ENCODE results near the gene CYTH3. TPM values are rescaled to one million over a fixed set of nuclear protein-coding genes. Genes with fewer than 3 reads are reported as not detected.

Gene CYTH3
- total RNA-seq, 2 experiments from 2014 or later: 1.9 to 2.3 TPM

GRCh38 chr7:6146666-6147065 lies 125.8 kb downstream of the CYTH3 start:
- ATAC-seq (no peak), DNase-seq (no peak)
- H3K4me1 Mint-ChIP-seq (ENCODE audit: low read depth): peaks cover 24% of the 10 kb centered on the region
- CTCF ChIA-PET: no interaction called here
- no peak overlapping the region for H3K4me3 Mint-ChIP-seq
- no peaks in the 10 kb centered on the region for H3K27me3 Mint-ChIP-seq (ENCODE audit: low read depth)
- no peaks in the 10 kb centered on the region for H3K9me3 Mint-ChIP-seq (ENCODE audit: insufficient read depth)
- no peak overlapping the region for H3K27ac Mint-ChIP-seq
- POLR2A ChIA-PET: interaction anchor here (0.6 kb wide), 1 partner anchor 98 kb away, joined by 3 read pairs; no protein-coding TSS in a partner anchor
- peaks cover 67% of the 10 kb centered on the region for H3K36me3 Mint-ChIP-seq (ENCODE audit: low read depth)

DNA sequence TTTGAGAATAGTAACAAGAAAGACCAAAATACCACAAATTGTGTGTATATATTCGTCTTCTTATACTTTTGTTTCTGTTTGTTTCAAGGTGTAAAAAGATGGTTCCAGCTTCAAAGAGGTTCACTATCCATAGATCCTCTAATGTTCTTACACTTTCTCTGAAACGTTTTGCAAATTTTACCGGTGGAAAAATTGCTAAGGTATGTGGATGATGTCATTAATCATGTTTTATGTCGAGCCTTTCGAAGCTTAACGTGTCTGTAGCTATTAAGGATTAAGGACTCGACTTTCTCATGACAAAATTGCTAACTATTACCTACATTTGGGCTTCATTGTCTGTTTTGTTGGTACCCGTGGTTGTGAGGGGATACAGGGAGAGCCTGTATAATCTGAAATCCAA lies 128.4 kb downstream of the CYTH3 start:
- Mint-ChIP-seq H3K4me3 (peak overlapping the region; percentile 43), H3K27ac (peak overlapping the region; percentile 87), H3K9me3 (ENCODE audit: insufficient read depth) (no peaks in the 10 kb centered on the region), H3K36me3 (ENCODE audit: low read depth) (peaks cover 70% of the 10 kb centered on the region), H3K4me1 (ENCODE audit: low read depth) (peaks cover 25% of the 10 kb centered on the region), H3K27me3 (ENCODE audit: low read depth) (no peaks in the 10 kb centered on the region)
- ATAC-seq (no peak), DNase-seq (no peak)
- CTCF ChIA-PET: no interaction called here
- POLR2A ChIA-PET: no interaction called here

- Mint-ChIP-seq H3K36me3 (ENCODE audit: low read depth) (peaks cover 63% of the 10 kb centered on the region), H3K4me1 (ENCODE audit: low read depth) (peaks cover 25% of the 10 kb centered on the region), H3K4me3 (no peak overlapping the region), H3K27ac (peak overlapping the region; percentile 80), H3K9me3 (ENCODE audit: insufficient read depth) (no peaks in the 10 kb centered on the region), H3K27me3 (ENCODE audit: low read depth) (no peaks in the 10 kb centered on the region)
- POLR2A ChIA-PET: no interaction called here
- CTCF ChIA-PET: interaction anchor here (0.6 to 0.9 kb wide), 2 partner anchors 36 to 103 kb away, joined by 3 read pairs; no protein-coding TSS in a partner anchor
- DNase-seq (no peak), ATAC-seq (no peak)
These were observed 129.5 kb downstream of the CYTH3 start for GRCh38 chr7:6142871-6143380.

- ChIA-PET POLR2A (no interaction called here), CTCF (interaction anchor here (1.2 to 1.6 kb wide), 2 partner anchors 33 to 141 kb away, joined by 3 read pairs; no protein-coding TSS in a partner anchor)
- no peak for ATAC-seq
- DNase-seq: no peak
- Mint-ChIP-seq H3K4me3 (no peak overlapping the region), H3K27ac (no peak overlapping the region), H3K27me3 (ENCODE audit: low read depth) (no peaks in the 10 kb centered on the region), H3K36me3 (ENCODE audit: low read depth) (peaks cover 38% of the 10 kb centered on the region), H3K9me3 (ENCODE audit: insufficient read depth) (no peaks in the 10 kb centered on the region), H3K4me1 (ENCODE audit: low read depth) (peaks cover 24% of the 10 kb centered on the region)
These were observed 133.0 kb downstream of the CYTH3 start for GRCh38 chr7:6139189-6139996.

- Mint-ChIP-seq H3K27me3 (ENCODE audit: low read depth) (no peaks in the 10 kb centered on the region), H3K36me3 (ENCODE audit: low read depth) (peaks cover 33% of the 10 kb centered on the region), H3K9me3 (ENCODE audit: insufficient read depth) (no peaks in the 10 kb centered on the region), H3K4me3 (no peak overlapping the region), H3K4me1 (ENCODE audit: low read depth) (peaks cover 3% of the 10 kb centered on the region), H3K27ac (no peak overlapping the region)
- no peak for ATAC-seq
- no peak for DNase-seq
- CTCF ChIA-PET: no interaction called here
- POLR2A ChIA-PET: no interaction called here
These were observed 135.9 kb downstream of the CYTH3 start for GRCh38 chr7:6136475-6136874.

GRCh38 chr7:6133249-6133648 lies 139.2 kb downstream of the CYTH3 start:
- peaks cover 3% of the 10 kb centered on the region for H3K4me1 Mint-ChIP-seq (ENCODE audit: low read depth)
- peaks cover 33% of the 10 kb centered on the region for H3K36me3 Mint-ChIP-seq (ENCODE audit: low read depth)
- ATAC-seq (no peak), DNase-seq (no peak)
- H3K27me3 Mint-ChIP-seq (ENCODE audit: low read depth): no peaks in the 10 kb centered on the region
- no peak overlapping the region for H3K27ac Mint-ChIP-seq
- no peak overlapping the region for H3K4me3 Mint-ChIP-seq
- ChIA-PET CTCF (no interaction called here), POLR2A (no interaction called here)
- H3K9me3 Mint-ChIP-seq (ENCODE audit: insufficient read depth): no peaks in the 10 kb centered on the region

DNA sequence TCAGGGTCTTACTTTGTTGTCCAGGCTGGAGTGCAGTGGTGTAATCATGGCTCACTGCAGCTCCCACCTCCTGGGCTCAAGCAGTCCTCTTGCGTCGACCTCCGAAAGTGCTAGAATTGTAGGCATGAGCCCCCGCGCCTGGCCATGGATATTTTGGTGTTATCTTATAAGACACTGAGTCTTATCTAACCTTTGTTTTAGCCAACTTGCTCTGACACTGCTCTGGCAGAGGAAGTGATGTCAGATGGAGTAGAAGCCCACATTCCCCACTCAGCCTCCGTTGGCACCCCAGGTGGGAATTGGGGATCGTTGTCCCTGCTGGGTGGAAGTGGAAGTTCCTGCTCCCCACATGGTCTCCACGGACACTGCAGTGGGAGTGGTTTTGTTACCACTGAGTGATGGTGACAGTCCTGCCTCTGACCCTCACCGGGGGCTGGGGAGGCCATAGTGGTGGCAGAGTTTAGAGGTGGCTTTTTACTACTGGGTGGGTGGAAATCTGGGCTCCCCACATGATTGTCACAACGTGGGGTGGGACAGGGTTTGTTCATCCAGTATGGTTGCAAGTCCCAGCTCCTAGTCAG lies 142.3 kb downstream of the CYTH3 start:
- ChIA-PET POLR2A (interaction anchor here (0.6 kb wide), 1 partner anchor 18 kb away, joined by 3 read pairs; no protein-coding TSS in a partner anchor), CTCF (no interaction called here)
- Mint-ChIP-seq H3K27ac (no peak overlapping the region), H3K4me1 (ENCODE audit: low read depth) (peaks cover 3% of the 10 kb centered on the region), H3K4me3 (no peak overlapping the region), H3K27me3 (ENCODE audit: low read depth) (no peaks in the 10 kb centered on the region), H3K36me3 (ENCODE audit: low read depth) (peaks cover 49% of the 10 kb centered on the region), H3K9me3 (ENCODE audit: insufficient read depth) (no peaks in the 10 kb centered on the region)
- ATAC-seq: no peak
- no peak for DNase-seq

GRCh38 chr7:6128205-6128604 lies 144.2 kb downstream of the CYTH3 start:
- Mint-ChIP-seq H3K27ac (peak overlapping the region; percentile 43), H3K4me1 (ENCODE audit: low read depth) (peaks cover 3% of the 10 kb centered on the region)
- POLR2A ChIA-PET: no interaction called here

DNA sequence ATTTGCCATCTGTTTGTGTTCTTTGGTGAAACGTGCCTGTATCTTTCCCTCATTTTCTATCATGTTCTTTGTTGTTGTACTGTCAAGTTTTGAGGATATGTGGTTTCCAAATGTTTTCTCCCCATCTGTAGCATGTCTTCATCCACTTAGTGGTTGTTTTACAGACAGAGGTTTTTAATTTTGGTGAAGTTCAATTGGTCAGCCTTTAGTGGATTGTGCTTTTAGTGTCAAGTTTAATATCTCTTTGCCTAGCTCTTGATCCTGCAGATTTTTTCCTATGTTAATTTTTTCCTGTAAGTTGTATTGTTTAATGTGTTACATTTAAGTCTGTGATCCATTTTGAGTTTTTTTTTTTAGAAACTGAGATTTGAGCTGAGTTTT lies 145.3 kb downstream of the CYTH3 start:
- H3K36me3 Mint-ChIP-seq (ENCODE audit: low read depth): peaks cover 54% of the 10 kb centered on the region
- CTCF ChIA-PET: interaction anchor here (0.6 to 1.5 kb wide), 2 partner anchors 196 to 619 kb away, joined by 3 to 4 read pairs; no protein-coding TSS in a partner anchor
- H3K27ac Mint-ChIP-seq: peak overlapping the region; percentile 17
- no peak overlapping the region for H3K4me3 Mint-ChIP-seq
- H3K4me1 Mint-ChIP-seq (ENCODE audit: low read depth): peaks cover 3% of the 10 kb centered on the region
- H3K9me3 Mint-ChIP-seq (ENCODE audit: insufficient read depth): no peaks in the 10 kb centered on the region
- no peak for ATAC-seq
- no peaks in the 10 kb centered on the region for H3K27me3 Mint-ChIP-seq (ENCODE audit: low read depth)
- no peak for DNase-seq
- POLR2A ChIA-PET: no interaction called here

More at GRCh38 chr7:6128205-6128604, 144.2 kb downstream of the CYTH3 start:
- no peaks in the 10 kb centered on the region for H3K27me3 Mint-ChIP-seq (ENCODE audit: low read depth)
- no peaks in the 10 kb centered on the region for H3K9me3 Mint-ChIP-seq (ENCODE audit: insufficient read depth)
- no peak for ATAC-seq
- H3K36me3 Mint-ChIP-seq (ENCODE audit: low read depth): peaks cover 53% of the 10 kb centered on the region
- CTCF ChIA-PET: no interaction called here
- no peak overlapping the region for H3K4me3 Mint-ChIP-seq
- no peak for DNase-seq

- CTCF ChIA-PET: interaction anchor here (2.6 kb wide), 1 partner anchor 17 kb away, joined by 7 read pairs; no protein-coding TSS in a partner anchor
- DNase-seq: no peak
- POLR2A ChIA-PET: interaction anchor here (0.6 kb wide), 1 partner anchor 139 kb away, joined by 4 read pairs; no protein-coding TSS in a partner anchor
- Mint-ChIP-seq H3K4me3 (no peak overlapping the region), H3K27me3 (ENCODE audit: low read depth) (no peaks in the 10 kb centered on the region), H3K9me3 (ENCODE audit: insufficient read depth) (peaks cover 11% of the 10 kb centered on the region), H3K4me1 (ENCODE audit: low read depth) (no peaks in the 10 kb centered on the region), H3K36me3 (ENCODE audit: low read depth) (peaks cover 71% of the 10 kb centered on the region), H3K27ac (no peak overlapping the region)
- no peak for ATAC-seq
These were observed 148.6 kb downstream of the CYTH3 start for GRCh38 chr7:6123843-6124242.

GRCh38 chr7:6121141-6121540 lies 151.3 kb downstream of the CYTH3 start:
- ATAC-seq (no peak), DNase-seq (no peak)
- Mint-ChIP-seq H3K27me3 (ENCODE audit: low read depth) (no peaks in the 10 kb centered on the region), H3K27ac (no peak overlapping the region), H3K9me3 (ENCODE audit: insufficient read depth) (peaks cover 11% of the 10 kb centered on the region), H3K36me3 (ENCODE audit: low read depth) (peaks cover 80% of the 10 kb centered on the region), H3K4me1 (ENCODE audit: low read depth) (peaks cover 15% of the 10 kb centered on the region), H3K4me3 (no peak overlapping the region)
- ChIA-PET POLR2A (no interaction called here), CTCF (no interaction called here)

DNA sequence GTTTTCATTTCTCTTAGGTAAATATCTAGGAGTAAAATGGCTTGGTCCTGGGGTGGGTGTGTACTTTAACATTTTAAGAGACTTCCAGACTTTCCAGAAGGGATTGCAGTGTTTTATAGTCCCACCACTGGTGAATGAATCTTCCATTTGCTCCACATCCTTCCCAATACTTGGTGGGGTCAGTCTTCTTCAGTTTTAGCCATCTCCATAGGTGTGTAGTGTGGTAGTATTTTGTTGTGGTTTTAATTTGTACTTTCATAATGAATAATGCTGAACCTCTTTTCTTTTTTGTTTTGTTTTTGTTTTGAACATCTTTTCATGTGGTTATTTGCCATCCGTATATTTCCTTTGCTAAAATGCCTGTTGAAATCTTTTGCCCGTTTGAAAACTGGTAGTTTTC lies 154.9 kb downstream of the CYTH3 start:
- ChIA-PET CTCF (interaction anchor here (0.7 to 1.1 kb wide), 3 partner anchors 10 to 206 kb away, joined by 3 to 6 read pairs (median 4); no protein-coding TSS in a partner anchor), POLR2A (no interaction called here)
- peaks cover 11% of the 10 kb centered on the region for H3K9me3 Mint-ChIP-seq (ENCODE audit: insufficient read depth)
- H3K27ac Mint-ChIP-seq: no peak overlapping the region
- H3K4me3 Mint-ChIP-seq: no peak overlapping the region
- H3K36me3 Mint-ChIP-seq (ENCODE audit: low read depth): peaks cover 81% of the 10 kb centered on the region
- DNase-seq (no peak), ATAC-seq (peak; percentile 73)
- no peaks in the 10 kb centered on the region for H3K27me3 Mint-ChIP-seq (ENCODE audit: low read depth)
- peaks cover 15% of the 10 kb centered on the region for H3K4me1 Mint-ChIP-seq (ENCODE audit: low read depth)

All from activated CD8-positive, alpha-beta T cell treated with anti-CD3 and anti-CD28 coated beads, Interleukin-2, amount 10 ng/mL, durations not matched to agents 7 days and 5 days (primary cell).